Measurements from ENCODE around the gene DKK1. TPM values are rescaled to one million over a fixed set of nuclear protein-coding genes. Genes with fewer than 3 reads are reported as not detected.

The DKK1 gene
- total RNA-seq, 1 donor from 2014 or later = 23.9 TPM

DNA sequence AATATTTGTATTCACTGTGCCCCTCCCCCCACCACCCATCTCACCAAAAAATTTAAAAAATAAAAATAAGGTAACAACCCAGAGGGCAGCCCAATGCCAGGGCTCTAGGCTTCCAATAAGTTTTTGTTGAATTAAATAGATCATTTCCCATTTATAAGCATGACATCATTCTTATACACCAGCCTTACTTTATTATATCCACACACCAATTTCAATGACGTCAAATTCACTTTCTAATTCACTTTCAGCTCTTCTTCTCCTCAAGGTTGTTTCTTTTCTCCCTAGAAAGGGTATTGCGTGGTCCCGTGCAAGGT, 1.2 kb upstream of the DKK1 start:
- Mint-ChIP-seq H3K27me3 (ENCODE audit: unreplicated experiment) (no peaks in the 10 kb centered on the region), H3K27ac (ENCODE audit: unreplicated experiment) (no peak overlapping the region), H3K9me3 (ENCODE audit: unreplicated experiment) (no peaks in the 10 kb centered on the region), H3K36me3 (ENCODE audit: unreplicated experiment) (no peaks in the 10 kb centered on the region), H3K4me1 (ENCODE audit: unreplicated experiment) (peaks cover 54% of the 10 kb centered on the region), H3K4me3 (ENCODE audit: unreplicated experiment) (peak overlapping the region; percentile 91)
- no peak for DNase-seq (ENCODE audit: extremely low spot score, unreplicated experiment)
- TF ChIP-seq, protein P1, sequence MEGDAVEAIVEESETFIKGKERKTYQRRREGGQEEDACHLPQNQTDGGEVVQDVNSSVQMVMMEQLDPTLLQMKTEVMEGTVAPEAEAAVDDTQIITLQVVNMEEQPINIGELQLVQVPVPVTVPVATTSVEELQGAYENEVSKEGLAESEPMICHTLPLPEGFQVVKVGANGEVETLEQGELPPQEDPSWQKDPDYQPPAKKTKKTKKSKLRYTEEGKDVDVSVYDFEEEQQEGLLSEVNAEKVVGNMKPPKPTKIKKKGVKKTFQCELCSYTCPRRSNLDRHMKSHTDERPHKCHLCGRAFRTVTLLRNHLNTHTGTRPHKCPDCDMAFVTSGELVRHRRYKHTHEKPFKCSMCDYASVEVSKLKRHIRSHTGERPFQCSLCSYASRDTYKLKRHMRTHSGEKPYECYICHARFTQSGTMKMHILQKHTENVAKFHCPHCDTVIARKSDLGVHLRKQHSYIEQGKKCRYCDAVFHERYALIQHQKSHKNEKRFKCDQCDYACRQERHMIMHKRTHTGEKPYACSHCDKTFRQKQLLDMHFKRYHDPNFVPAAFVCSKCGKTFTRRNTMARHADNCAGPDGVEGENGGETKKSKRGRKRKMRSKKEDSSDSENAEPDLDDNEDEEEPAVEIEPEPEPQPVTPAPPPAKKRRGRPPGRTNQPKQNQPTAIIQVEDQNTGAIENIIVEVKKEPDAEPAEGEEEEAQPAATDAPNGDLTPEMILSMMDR (IDR thresholded peaks at IDR 0.05) = no peak

DNA sequence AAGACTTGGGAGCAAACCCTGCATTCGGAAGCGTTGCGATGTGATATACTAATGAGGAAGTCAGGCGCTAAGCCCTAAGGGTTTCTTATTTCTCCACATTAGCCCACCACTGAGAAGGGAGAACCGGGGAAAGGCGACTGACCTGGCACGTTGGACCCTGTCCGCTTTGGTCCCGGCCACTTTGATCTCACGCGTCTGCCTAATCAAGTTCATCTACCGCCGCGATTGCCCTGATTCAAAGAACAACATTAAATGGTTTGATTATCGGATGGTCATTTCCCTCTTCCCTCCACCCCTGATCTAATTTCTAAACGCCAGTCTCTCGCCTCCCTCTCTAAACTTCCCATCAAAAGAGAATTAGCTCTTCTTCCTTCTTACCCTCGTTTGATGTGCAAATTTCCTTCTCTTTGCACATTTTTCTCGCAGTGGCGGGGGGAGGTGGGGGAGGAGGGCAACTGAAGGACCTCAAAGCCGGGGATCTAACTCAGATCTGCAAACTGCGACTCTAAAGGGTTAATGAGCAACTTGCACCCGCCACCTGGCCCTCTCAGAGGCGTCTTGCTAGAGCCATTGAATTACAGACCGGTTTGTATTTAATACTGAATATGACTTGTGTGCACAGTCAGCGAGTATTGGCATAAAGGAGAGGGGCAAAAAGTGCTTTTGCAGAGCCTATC, 687 bp upstream of the DKK1 start:
- Mint-ChIP-seq H3K27ac (ENCODE audit: unreplicated experiment) (peak overlapping the region; percentile 20), H3K27me3 (ENCODE audit: unreplicated experiment) (no peaks in the 10 kb centered on the region)
- no peak for DNase-seq (ENCODE audit: extremely low spot score, unreplicated experiment)

DNA sequence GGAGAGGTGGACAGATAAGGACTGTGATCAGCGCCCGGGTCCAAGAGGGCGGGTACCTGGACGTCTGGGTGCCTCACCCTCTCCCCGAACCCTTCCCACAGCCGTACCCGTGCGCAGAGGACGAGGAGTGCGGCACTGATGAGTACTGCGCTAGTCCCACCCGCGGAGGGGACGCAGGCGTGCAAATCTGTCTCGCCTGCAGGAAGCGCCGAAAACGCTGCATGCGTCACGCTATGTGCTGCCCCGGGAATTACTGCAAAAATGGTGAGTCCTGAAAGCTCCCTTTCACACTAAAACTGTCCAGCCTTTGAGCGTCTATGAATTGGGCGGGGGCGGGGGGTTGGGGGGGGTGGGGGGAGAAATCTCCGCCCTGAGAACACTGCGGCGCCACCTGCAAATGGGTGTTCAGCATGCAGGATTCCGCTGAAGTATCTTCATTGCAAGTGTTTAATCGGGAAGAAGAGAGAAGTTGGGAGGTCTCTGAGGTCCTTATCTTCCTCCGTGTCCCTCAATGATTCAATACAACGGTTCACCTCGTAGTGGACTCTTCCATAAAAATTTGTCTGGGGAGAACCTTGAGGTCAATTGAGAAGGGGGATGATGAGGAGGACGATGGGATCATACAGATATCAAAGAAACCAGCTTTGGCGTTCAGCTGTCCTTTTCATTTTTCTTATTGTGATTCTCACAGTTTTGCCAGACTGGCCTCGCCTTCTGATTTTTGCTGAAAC, 906 bp downstream of the DKK1 start:
- Mint-ChIP-seq H3K4me3 (ENCODE audit: unreplicated experiment) (peak overlapping the region; percentile 91), H3K27ac (ENCODE audit: unreplicated experiment) (peak overlapping the region; percentile 85), H3K9me3 (ENCODE audit: unreplicated experiment) (no peaks in the 10 kb centered on the region), H3K4me1 (ENCODE audit: unreplicated experiment) (peaks cover 62% of the 10 kb centered on the region), H3K27me3 (ENCODE audit: unreplicated experiment) (no peaks in the 10 kb centered on the region), H3K36me3 (ENCODE audit: unreplicated experiment) (no peaks in the 10 kb centered on the region)
- TF ChIP-seq, protein P1 (IDR thresholded peaks at IDR 0.05) = no peak
- no peak for DNase-seq (ENCODE audit: extremely low spot score, unreplicated experiment)

More for the DNA sequence above, 687 bp upstream of the DKK1 start:
- peak overlapping the region; percentile 91 for H3K4me3 Mint-ChIP-seq (ENCODE audit: unreplicated experiment)
- H3K36me3 Mint-ChIP-seq (ENCODE audit: unreplicated experiment) = no peaks in the 10 kb centered on the region
- TF ChIP-seq, protein P1 (IDR thresholded peaks at IDR 0.05) = no peak
- no peaks in the 10 kb centered on the region for H3K9me3 Mint-ChIP-seq (ENCODE audit: unreplicated experiment)
- H3K4me1 Mint-ChIP-seq (ENCODE audit: unreplicated experiment) = peaks cover 56% of the 10 kb centered on the region

DNA sequence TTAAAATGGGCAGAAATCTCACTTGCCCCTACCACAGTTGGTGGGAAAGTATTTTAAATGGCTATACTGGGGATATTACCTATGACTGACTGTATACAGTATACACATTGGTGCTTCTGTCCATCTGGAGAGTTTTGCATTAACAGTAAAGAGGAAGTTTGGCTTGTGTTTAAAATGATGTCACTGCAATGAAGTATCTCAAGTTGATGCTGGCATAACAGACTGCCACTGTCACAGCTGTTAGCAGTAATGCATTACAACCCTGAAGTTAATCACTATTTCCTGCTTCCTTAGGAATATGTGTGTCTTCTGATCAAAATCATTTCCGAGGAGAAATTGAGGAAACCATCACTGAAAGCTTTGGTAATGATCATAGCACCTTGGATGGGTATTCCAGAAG, 1.9 kb downstream of the DKK1 start:
- H3K4me3 Mint-ChIP-seq (ENCODE audit: unreplicated experiment) = peak overlapping the region; percentile 44
- TF ChIP-seq, protein P1 (IDR thresholded peaks at IDR 0.05) = no peak
- peak overlapping the region; percentile 29 for H3K27ac Mint-ChIP-seq (ENCODE audit: unreplicated experiment)
- DNase-seq (ENCODE audit: extremely low spot score, unreplicated experiment) = no peak
- no peaks in the 10 kb centered on the region for H3K27me3 Mint-ChIP-seq (ENCODE audit: unreplicated experiment)
- H3K4me1 Mint-ChIP-seq (ENCODE audit: unreplicated experiment) = peaks cover 61% of the 10 kb centered on the region
- no peaks in the 10 kb centered on the region for H3K9me3 Mint-ChIP-seq (ENCODE audit: unreplicated experiment)
- no peaks in the 10 kb centered on the region for H3K36me3 Mint-ChIP-seq (ENCODE audit: unreplicated experiment)

DNA sequence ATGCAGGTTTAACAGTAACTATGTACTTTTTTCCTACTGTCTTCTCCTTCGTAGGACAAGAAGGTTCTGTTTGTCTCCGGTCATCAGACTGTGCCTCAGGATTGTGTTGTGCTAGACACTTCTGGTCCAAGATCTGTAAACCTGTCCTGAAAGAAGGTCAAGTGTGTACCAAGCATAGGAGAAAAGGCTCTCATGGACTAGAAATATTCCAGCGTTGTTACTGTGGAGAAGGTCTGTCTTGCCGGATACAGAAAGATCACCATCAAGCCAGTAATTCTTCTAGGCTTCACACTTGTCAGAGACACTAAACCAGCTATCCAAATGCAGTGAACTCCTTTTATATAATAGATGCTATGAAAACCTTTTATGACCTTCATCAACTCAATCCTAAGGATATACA, 2.4 kb downstream of the DKK1 start:
- H3K27me3 Mint-ChIP-seq (ENCODE audit: unreplicated experiment) = no peaks in the 10 kb centered on the region
- H3K4me1 Mint-ChIP-seq (ENCODE audit: unreplicated experiment) = peaks cover 61% of the 10 kb centered on the region
- H3K4me3 Mint-ChIP-seq (ENCODE audit: unreplicated experiment) = peak overlapping the region; percentile 23
- no peaks in the 10 kb centered on the region for H3K9me3 Mint-ChIP-seq (ENCODE audit: unreplicated experiment)
- no peak for DNase-seq (ENCODE audit: extremely low spot score, unreplicated experiment)
- no peaks in the 10 kb centered on the region for H3K36me3 Mint-ChIP-seq (ENCODE audit: unreplicated experiment)
- TF ChIP-seq, protein P1 (IDR thresholded peaks at IDR 0.05) = no peak
- H3K27ac Mint-ChIP-seq (ENCODE audit: unreplicated experiment) = peak overlapping the region; percentile 29

All from osteocyte (in vitro differentiated cells).